ENCODE data around the gene ANKRD33B. TPM values are rescaled to one million over a fixed set of nuclear protein-coding genes. Genes with fewer than 3 reads are reported as not detected.

The ANKRD33B gene
- total RNA-seq, 1 experiment from 2014 or later, result 10.9 TPM

DNA sequence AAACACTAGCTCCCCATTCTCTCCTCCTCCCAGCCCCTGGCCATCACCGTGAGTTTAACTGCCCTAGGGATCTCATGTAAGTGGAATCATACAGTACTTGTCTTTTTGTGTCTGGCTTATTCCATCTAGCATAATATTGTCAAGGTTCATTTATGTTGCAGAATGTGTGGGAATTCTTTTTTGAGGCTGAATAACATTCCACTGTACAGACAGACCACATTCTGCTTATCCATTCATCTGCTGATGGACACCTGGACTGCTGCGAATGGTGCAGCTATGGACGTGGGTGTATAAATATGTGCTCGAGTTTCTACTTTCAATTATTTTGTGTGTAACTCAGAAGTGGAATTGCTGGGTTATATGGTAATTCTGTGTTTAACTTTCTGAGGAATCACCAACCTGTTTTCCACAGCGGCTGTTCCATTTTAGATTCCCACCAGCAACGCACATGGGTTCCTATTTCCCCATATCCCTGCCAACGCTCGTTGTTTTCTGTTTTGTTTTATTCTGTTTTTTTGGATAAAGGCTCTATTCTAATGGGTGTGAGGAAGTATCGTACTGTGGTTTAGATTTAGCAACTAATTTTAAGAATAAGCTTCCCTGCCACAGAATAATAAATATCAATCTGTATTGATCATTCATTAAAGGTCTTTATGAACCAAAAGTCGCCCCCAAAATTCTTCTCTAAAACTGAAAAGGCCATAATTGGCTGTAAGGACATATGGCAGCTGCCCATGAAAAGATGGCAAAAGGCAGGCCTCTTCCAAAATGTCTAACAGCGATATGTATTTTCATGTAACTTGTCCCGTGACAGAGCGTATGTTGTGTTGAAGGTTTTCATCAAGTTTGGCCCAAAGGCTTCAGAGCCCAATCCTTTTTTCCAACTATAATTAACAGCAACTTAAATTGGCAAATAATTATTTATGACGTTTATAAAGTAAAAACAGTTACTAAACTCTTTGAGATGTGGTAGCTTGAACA lies 126.9 kb downstream of the ANKRD33B start:
- Histone ChIP-seq H2AFZ (ENCODE audit: low read depth, low read length, poor library complexity, severe bottlenecking) (no peak overlapping the region), H4K20me1 (ENCODE audit: insufficient read depth) (no peaks in the 10 kb centered on the region), H3K4me3 (replicated peaks in 1 of 2; ENCODE audit: low read depth in 1 of 2, low read length in 2 of 2) (no peak overlapping the region), H3K27me3 (ENCODE audit: insufficient read depth, low read length) (no peaks in the 10 kb centered on the region), H3K36me3 (ENCODE audit: control insufficient read depth in 1 of 2, insufficient read depth in 2 of 2, low read length in 2 of 2) (no peaks in the 10 kb centered on the region), H3K9me2 (ENCODE audit: insufficient read depth) (no peaks in the 10 kb centered on the region), H3K9me3 (ENCODE audit: control insufficient read depth in 1 of 2, insufficient read depth in 1 of 2, low read depth in 1 of 2, low read length in 2 of 2) (no peaks in the 10 kb centered on the region), H3K27ac (ENCODE audit: low read depth, low read length) (no peak overlapping the region), H3K9ac (ENCODE audit: low read length) (no peak overlapping the region), H3K79me2 (ENCODE audit: insufficient read depth, low read length) (peaks cover 14% of the 10 kb centered on the region; the same call in 1 of the 2 replicates), H3K4me1 (ENCODE audit: control insufficient read depth in 1 of 2, insufficient read depth in 2 of 2, low read length in 2 of 2) (peaks cover 5 to 28% of the 10 kb centered on the region in 2 experiments; a peak in 3 of 4 replicates), H3K4me2 (ENCODE audit: low read length) (no peak overlapping the region)
- POLR2A ChIA-PET, result no interaction called here
- intact Hi-C loops (cut with micrococcal nuclease), result loop anchor here (1.0 kb wide), 1 partner anchor 238 kb away; no protein-coding TSS in a partner anchor
- TF ChIP-seq CEBPB (IDR thresholded peaks at IDR 0.05; ENCODE audit: low read depth) (no peak), POLR2AphosphoS5 (IDR thresholded peaks at IDR 0.05; ENCODE audit: low read depth, low read length) (no peak), SIN3A (IDR thresholded peaks at IDR 0.05; ENCODE audit: low read depth) (no peak), FOSL1 (IDR thresholded peaks at IDR 0.05; ENCODE audit: low read depth) (no peak), ZNF274 (IDR thresholded peaks at IDR 0.05; ENCODE audit: low read depth, low read length) (no peak), EGR1 (IDR thresholded peaks at IDR 0.05; ENCODE audit: low read depth) (no peak)
- TF ChIP-seq, protein P1, sequence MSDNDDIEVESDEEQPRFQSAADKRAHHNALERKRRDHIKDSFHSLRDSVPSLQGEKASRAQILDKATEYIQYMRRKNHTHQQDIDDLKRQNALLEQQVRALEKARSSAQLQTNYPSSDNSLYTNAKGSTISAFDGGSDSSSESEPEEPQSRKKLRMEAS (IDR thresholded peaks at IDR 0.05), result no peak
- TF ChIP-seq, protein P2, sequence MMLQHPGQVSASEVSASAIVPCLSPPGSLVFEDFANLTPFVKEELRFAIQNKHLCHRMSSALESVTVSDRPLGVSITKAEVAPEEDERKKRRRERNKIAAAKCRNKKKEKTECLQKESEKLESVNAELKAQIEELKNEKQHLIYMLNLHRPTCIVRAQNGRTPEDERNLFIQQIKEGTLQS (IDR thresholded peaks at IDR 0.05), result no peak
- DNase-seq (ENCODE audit: low read depth, low spot score) (no peak), ATAC-seq (no peak)
- RAD21 ChIA-PET (ENCODE audit: low non-redundant PET in 1 of 2, low total read pairs in 2 of 2, uncharacterized antibody in 2 of 2, unreplicated experiment in 2 of 2), result no interaction called here
- no TSS peak for BruUV-seq (replicated peaks)
- CTCF ChIA-PET, result interaction anchor here (0.9 to 1.9 kb wide), 4 partner anchors 12 to 238 kb away, joined by 3 to 8 read pairs (median 6); no protein-coding TSS in a partner anchor

Measured in HCT116 (cell line).